K562 (cell line): Measurements from ENCODE around the gene NIPA2. TPM values are rescaled to one million over a fixed set of nuclear protein-coding genes. Genes with fewer than 3 reads are reported as not detected.
A peak's percentile ranks its signal among the peaks of the same experiment; 100 is the strongest.

Experiments
- ATAC-seq: fragments of 200-7000 bp; cut with Tn5 transposase; 3 replicates; pipeline ENCODE4 v1.9.1; 2020; ENCODE audit warnings: moderate library complexity
- BruUV-seq: library from RNA; stranded (reverse); fragments of 400-500 nt; replicated peaks from 2 replicates; lab custom pipeline; 2021; lab: Mats Ljungman, UMichigan
- CTCF ChIA-PET: fragments of 300-600 bp; formaldehyde crosslinking; extraction: SDS; loops from one replicate; lab custom pipeline; 2021; ENCODE audit warnings: low intra/inter-chr PET ratio; lab: Yijun Ruan, JAX
- POLR2A ChIA-PET: fragments of 300-600, 350-650 bp; sonication (Branson Sonifier 250); formaldehyde crosslinking; extraction: SDS; loops from one replicate; lab custom pipeline; 2021; ENCODE audit warnings: antibody characterized with exemption, inconsistent platforms; lab: Yijun Ruan, JAX
- DNase-seq, 4 experiments: peaks; one replicate each; pipeline versions ENCODE4 v3.0.0 to v3.0.0-alpha.2; 2011 to 2018; ENCODE audit warnings: low spot score in 3 of 4, mixed read lengths in 3 of 4; ENCODE audit errors: extremely low read depth in 1 of 4
- FAIRE-seq: peaks from 2 replicates; lab custom pipeline; 2011; peaks lifted over from hg19 to GRCh38; lab: Jason Lieb, UNC
- H2AFZ ChIP-seq: 2 replicates; pipeline ENCODE4 v1.6.0; 2011; ENCODE audit warnings: low read depth, low read length, control low read depth, inconsistent platforms
- H3K27ac ChIP-seq: fragments of 200-600 bp; 3 replicates; pipeline ENCODE4 v1.8.0; 2011; ENCODE audit warnings: low read depth, mild to moderate bottlenecking, control low read depth, inconsistent platforms, low read length, moderate library complexity, mixed read lengths; ENCODE audit errors: extremely low read depth
- H3K27me3 ChIP-seq, 2 experiments: fragments of 300-600 bp in 1 of 2; 2 replicates in 1 of 2; 3 replicates in 1 of 2; pipeline versions ENCODE4 v1.6.0 to v1.8.0; 2011; ENCODE audit warnings: inconsistent platforms in 2 of 2, low read length in 2 of 2, mild to moderate bottlenecking in 1 of 2, mixed read lengths in 1 of 2, moderate library complexity in 1 of 2; ENCODE audit not compliant: control insufficient read depth in 2 of 2, insufficient read depth in 2 of 2
- H3K36me3 ChIP-seq: fragments of 300-600 bp; 3 replicates; pipeline ENCODE4 v1.8.0; 2011; ENCODE audit warnings: mild to moderate bottlenecking, low read length, inconsistent platforms; ENCODE audit not compliant: control insufficient read depth, insufficient read depth
- H3K4me1 ChIP-seq, 2 experiments: fragments of 200-600 bp in 1 of 2; replicated peaks in 1 of 2; 2 replicates in 1 of 2; 3 replicates in 1 of 2; pipeline versions ENCODE4 v1.5.1 to v1.8.0; 2011; ENCODE audit warnings: inconsistent platforms in 2 of 2, low read length in 2 of 2, mild to moderate bottlenecking in 1 of 2, mixed read lengths in 1 of 2, moderate library complexity in 1 of 2; ENCODE audit not compliant: control insufficient read depth in 2 of 2, insufficient read depth in 2 of 2
- H3K4me2 ChIP-seq: 2 replicates; pipeline ENCODE4 v1.6.1; 2011; ENCODE audit warnings: low read length, control low read depth, inconsistent platforms, mixed read lengths; ENCODE audit not compliant: insufficient read depth
- H3K4me3 ChIP-seq: fragments of 200-600 bp; sonication (generic), shearing (Covaris generic); 2 replicates; pipeline ENCODE4 v1.5.1; 2016; ENCODE audit warnings: control low read depth, inconsistent platforms
- H3K79me2 ChIP-seq: fragments of 200-600 bp; 3 replicates; pipeline ENCODE4 v1.8.0; 2011; ENCODE audit warnings: low read length, inconsistent platforms; ENCODE audit not compliant: control insufficient read depth, insufficient read depth
- H3K9ac ChIP-seq, 2 experiments: 2 replicates each; pipeline versions ENCODE4 v1.6.0 to v1.6.1; 2011; ENCODE audit warnings: low read depth in 2 of 2, low read length in 2 of 2, control low read depth in 1 of 2, inconsistent platforms in 1 of 2, mild to moderate bottlenecking in 1 of 2, mixed read lengths in 1 of 2; ENCODE audit not compliant: insufficient read depth in 1 of 2
- H3K9me1 ChIP-seq: one replicate; pipeline ENCODE4 v1.6.0; 2011; ENCODE audit warnings: inconsistent platforms, mild to moderate bottlenecking, low read length, moderate library complexity; ENCODE audit not compliant: control insufficient read depth, insufficient read depth
- H3K9me3 ChIP-seq: replicated peaks from 2 replicates; pipeline ENCODE4 v1.5.1; 2011; ENCODE audit warnings: low read depth, low read length, inconsistent platforms; ENCODE audit not compliant: control insufficient read depth, insufficient read depth
- H4K20me1 ChIP-seq: replicated peaks from 2 replicates; pipeline ENCODE4 v1.6.1; 2011; ENCODE audit warnings: low read length, inconsistent platforms, mixed read lengths; ENCODE audit not compliant: control insufficient read depth, insufficient read depth
- FUS ChIP-seq: fragments of 200-400 bp; formaldehyde crosslinking; optimal IDR thresholded peaks from 2 replicates; pipeline ENCODE3; 2017; ENCODE audit warnings: low read depth, low read length
- GTF2A2 ChIP-seq: IDR thresholded peaks from 2 replicates; pipeline ENCODE4 v1.6.1; 2016; ENCODE audit warnings: mild to moderate bottlenecking, missing genetic modification characterization, missing compliant biosample characterization
- MCM2 ChIP-seq: fragments of 450-650 bp; IDR thresholded peaks from 2 replicates; pipeline ENCODE4 v1.6.1; 2017; ENCODE audit warnings: low read depth, mild to moderate bottlenecking
- SIN3B ChIP-seq: fragments of 450-650 bp; IDR thresholded peaks from 2 replicates; pipeline ENCODE4 v1.6.1; 2017; ENCODE audit warnings: low read depth, mild to moderate bottlenecking, moderate library complexity
- TAF15 ChIP-seq: fragments of 200-400 bp; formaldehyde crosslinking; IDR thresholded peaks from 2 replicates; pipeline ENCODE4 v1.6.1; 2017; ENCODE audit warnings: mild to moderate bottlenecking, low read depth, low read length, moderate library complexity
- WGBS: fragments of 100-300 bp; shearing (Covaris generic); methylation state at CpG from one replicate; pipeline ENCODE4 v1.1.6; 2016; ENCODE audit warnings: low coverage, mixed read lengths; ENCODE audit not compliant: insufficient coverage; ENCODE audit errors: missing lambda C conversion rate; 5-methylcytosine and 5-hydroxymethylcytosine counted together
- in situ Hi-C: fragments of 300-500 bp; cut with MboI; formaldehyde crosslinking; loops from 4 replicates; pipeline ENCODE4 v1.15.0; 2018; ENCODE audit warnings: inconsistent platforms, mixed read lengths
- intact Hi-C: fragments of 100-400 bp; cut with micrococcal nuclease; formaldehyde crosslinking; loops from 2 replicates; pipeline ENCODE4 v1.14.2; 2022
- polyA plus RNA-seq, 8 experiments: library from polyadenylated mRNA; depleted of rRNA in 4 of 8; stranded (reverse) in 5 of 8; unstranded in 3 of 8; fragments of >200 nt; fragmentation: Nextera tagmentation in 2 of 8; fragmentation: Illumina TruSeq in 1 of 8; extraction: Ambion mirVana in 2 of 8; extraction: Trizol in 1 of 8; gene quantifications; 2 replicates each; pipeline versions ENCODE4 v1.2.1 to v1.2.3, GENCODE V29; 2011 to 2014; ENCODE audit warnings: inconsistent platforms in 1 of 8, missing spikeins in 1 of 8
- total RNA-seq, 7 experiments: library from RNA; depleted of rRNA in 6 of 7; stranded (reverse); fragments of >200 nt in 6 of 7; fragmentation: Illumina TruSeq in 2 of 7; extraction: Trizol in 2 of 7; gene quantifications; 2 replicates each; pipeline versions ENCODE4 v1.2.1 to v1.2.3, GENCODE V29; 2011 to 2021; ENCODE audit warnings: low replicate concordance in 1 of 7
- TF ChIP-seq, protein P1 (sequence below): fragments of 250-450 bp; sonication (Bioruptor Pico); IDR thresholded peaks from 2 replicates; pipeline ENCODE4 v1.4.0; 2020
- TF ChIP-seq, protein P2 (sequence below): sonication (generic); formaldehyde crosslinking; IDR thresholded peaks from 2 replicates; pipeline ENCODE4 v1.5.0; 2020; ENCODE audit warnings: missing genetic modification reagents
- TF ChIP-seq, protein P3 (sequence below): sonication (generic); formaldehyde crosslinking; IDR thresholded peaks from 2 replicates; pipeline ENCODE4 v1.8.0; 2022; ENCODE audit warnings: mild to moderate bottlenecking, missing genetic modification reagents
- TF ChIP-seq, protein P4 (sequence below): IDR thresholded peaks from 2 replicates; pipeline ENCODE4 v1.6.1; 2011; ENCODE audit warnings: borderline replicate concordance, low read depth, mild to moderate bottlenecking, moderate library complexity, low read length; ENCODE audit not compliant: insufficient read depth, poor library complexity, severe bottlenecking

NIPA2 gene
- total and polyA plus RNA-seq, 9 of the 15 experiments (the other 6 are each of a cell fraction or from before 2014, with no cell fraction given), result 18.7 to 107 (median 87.3) TPM

DNA sequence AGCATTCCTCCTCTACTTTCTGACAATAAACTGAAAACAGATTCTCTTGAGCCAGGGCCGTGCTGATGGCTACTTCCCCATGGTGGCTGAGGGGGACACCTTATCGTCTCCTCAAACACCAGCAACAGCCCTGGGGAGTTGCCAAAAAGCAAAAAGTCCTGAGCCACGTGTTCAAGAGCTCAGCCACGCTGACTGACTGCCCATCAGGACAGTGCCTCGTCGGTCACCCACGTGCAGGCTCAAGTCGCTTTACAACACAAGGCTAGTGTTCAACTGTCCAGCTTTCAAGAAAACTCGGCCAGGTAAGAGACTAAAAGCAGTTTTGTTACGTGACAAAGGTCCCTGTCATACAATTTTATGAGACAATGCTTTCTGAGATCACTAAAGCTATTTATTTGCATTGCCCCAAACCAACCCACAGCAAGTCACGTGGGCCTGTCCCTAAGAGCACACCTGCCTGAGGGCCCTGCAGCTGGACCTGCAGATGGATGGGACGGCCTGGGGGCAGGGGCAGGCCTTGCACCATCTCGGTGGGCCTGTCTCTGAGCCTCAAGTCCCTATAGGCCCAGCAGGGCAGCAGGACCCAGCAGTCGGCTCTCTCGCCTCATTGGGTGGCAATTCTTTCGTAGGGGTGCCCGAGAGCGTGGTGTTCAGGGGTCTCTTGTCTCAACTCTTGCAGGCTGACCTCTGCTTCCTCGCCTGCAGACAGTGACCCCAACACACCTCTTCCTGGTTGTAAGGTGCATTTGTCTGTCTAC lies 42.7 kb downstream of the NIPA2 start (continued):
- TF ChIP-seq, protein P1, sequence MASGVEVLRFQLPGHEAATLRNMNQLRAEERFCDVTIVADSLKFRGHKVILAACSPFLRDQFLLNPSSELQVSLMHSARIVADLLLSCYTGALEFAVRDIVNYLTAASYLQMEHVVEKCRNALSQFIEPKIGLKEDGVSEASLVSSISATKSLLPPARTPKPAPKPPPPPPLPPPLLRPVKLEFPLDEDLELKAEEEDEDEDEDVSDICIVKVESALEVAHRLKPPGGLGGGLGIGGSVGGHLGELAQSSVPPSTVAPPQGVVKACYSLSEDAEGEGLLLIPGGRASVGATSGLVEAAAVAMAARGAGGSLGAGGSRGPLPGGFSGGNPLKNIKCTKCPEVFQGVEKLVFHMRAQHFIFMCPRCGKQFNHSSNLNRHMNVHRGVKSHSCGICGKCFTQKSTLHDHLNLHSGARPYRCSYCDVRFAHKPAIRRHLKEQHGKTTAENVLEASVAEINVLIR (CRISPR knock-in tag), result no peak

DNA sequence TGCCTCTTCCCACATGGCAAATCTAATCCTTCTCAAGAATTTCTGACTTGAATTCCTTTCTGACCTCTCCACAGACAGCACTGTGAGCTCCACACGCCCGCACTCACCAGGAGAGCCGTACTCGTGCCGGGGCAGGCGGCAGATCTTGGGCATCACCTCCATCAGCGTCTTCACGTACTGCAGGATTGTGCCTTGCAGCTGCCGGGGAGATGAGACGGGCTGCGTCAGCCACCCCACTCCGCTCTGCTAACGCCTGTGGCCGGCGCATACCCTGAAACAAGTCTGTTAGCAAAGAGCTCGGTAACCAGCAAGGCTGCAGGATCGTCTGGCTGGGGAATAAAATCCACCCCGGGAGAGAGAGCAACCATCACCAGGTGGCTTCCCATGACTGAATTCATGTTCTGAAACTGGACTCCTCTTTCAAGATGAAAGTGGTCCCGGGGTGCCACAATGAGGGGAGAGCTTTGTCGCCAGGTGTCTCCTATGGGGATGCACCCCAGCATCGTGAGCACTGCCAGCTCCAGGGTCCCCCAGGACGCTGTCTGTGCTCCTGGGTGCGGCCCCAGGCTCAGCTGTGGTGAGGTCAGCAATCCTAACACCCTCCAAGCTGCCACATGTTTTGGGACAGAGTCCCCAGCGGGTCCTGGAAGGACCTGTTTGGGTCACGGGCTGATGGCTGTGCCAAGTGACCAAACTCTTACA lies 43.4 kb downstream of the NIPA2 start:
- BruUV-seq, result no TSS peak
- CTCF ChIA-PET, result no interaction called here
- POLR2A ChIA-PET, result no interaction called here
- TF ChIP-seq TAF15, result no peak
- no peak for TF ChIP-seq MCM2
- TF ChIP-seq SIN3B, result no peak
- TF ChIP-seq FUS, result no peak
- TF ChIP-seq, protein P2, sequence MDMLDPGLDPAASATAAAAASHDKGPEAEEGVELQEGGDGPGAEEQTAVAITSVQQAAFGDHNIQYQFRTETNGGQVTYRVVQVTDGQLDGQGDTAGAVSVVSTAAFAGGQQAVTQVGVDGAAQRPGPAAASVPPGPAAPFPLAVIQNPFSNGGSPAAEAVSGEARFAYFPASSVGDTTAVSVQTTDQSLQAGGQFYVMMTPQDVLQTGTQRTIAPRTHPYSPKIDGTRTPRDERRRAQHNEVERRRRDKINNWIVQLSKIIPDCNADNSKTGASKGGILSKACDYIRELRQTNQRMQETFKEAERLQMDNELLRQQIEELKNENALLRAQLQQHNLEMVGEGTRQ (CRISPR knock-in tag), result no peak
- TF ChIP-seq, protein P3, sequence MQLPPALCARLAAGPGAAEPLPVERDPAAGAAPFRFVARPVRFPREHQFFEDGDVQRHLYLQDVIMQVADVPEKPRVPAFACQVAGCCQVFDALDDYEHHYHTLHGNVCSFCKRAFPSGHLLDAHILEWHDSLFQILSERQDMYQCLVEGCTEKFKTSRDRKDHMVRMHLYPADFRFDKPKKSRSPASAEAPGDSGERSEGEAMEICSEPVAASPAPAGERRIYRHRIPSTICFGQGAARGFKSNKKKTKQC (CRISPR knock-in tag), result no peak
- TF ChIP-seq, protein P4, sequence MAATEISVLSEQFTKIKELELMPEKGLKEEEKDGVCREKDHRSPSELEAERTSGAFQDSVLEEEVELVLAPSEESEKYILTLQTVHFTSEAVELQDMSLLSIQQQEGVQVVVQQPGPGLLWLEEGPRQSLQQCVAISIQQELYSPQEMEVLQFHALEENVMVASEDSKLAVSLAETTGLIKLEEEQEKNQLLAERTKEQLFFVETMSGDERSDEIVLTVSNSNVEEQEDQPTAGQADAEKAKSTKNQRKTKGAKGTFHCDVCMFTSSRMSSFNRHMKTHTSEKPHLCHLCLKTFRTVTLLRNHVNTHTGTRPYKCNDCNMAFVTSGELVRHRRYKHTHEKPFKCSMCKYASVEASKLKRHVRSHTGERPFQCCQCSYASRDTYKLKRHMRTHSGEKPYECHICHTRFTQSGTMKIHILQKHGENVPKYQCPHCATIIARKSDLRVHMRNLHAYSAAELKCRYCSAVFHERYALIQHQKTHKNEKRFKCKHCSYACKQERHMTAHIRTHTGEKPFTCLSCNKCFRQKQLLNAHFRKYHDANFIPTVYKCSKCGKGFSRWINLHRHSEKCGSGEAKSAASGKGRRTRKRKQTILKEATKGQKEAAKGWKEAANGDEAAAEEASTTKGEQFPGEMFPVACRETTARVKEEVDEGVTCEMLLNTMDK, result no peak
- TF ChIP-seq GTF2A2, result no peak

More for the DNA sequence above, 43.4 kb downstream of the NIPA2 start:
- H3K4me2 ChIP-seq, result no peak overlapping the region
- H3K9me1 ChIP-seq, result peaks cover 5% of the 10 kb centered on the region
- DNase-seq (no peak), ATAC-seq (no peak), FAIRE-seq (no peak)
- H3K79me2 ChIP-seq, result no peaks in the 10 kb centered on the region
- in situ Hi-C loops (no loop called here), intact Hi-C loops (no loop called here)
- WGBS, result 88% methylated on average over 16 of the region's 25 CpGs
- H3K4me3 ChIP-seq, result no peak overlapping the region
- no peaks in the 10 kb centered on the region for H3K27me3 ChIP-seq
- no peaks in the 10 kb centered on the region for H3K9me3 ChIP-seq
- no peaks in the 10 kb centered on the region for H4K20me1 ChIP-seq
- H3K4me1 ChIP-seq, result peaks cover 5 to 24% of the 10 kb centered on the region in 2 experiments; a peak in 4 of 5 replicates
- H3K9ac ChIP-seq, result peak overlapping the region in 1 of 2 experiments; percentile 68; a peak in 2 of 4 replicates
- no peak overlapping the region for H3K27ac ChIP-seq
- peaks cover 22% of the 10 kb centered on the region; the same call in 1 of the 3 replicates for H3K36me3 ChIP-seq
- H2AFZ ChIP-seq, result no peak overlapping the region
